K562 (cell line): ENCODE results near the gene MYL11.

Experiments used
- BMI1 ChIP-seq: fragments of 150-350 bp; IDR thresholded peaks from 2 replicates; pipeline ENCODE4 v1.6.1; 2014; ENCODE audit warnings: low read length
- CHD2 ChIP-seq: IDR thresholded peaks from 2 replicates; pipeline ENCODE4 v1.6.1; 2011; ENCODE audit warnings: low read depth, low read length
- CTCF ChIP-seq, 3 experiments: IDR thresholded peaks in 2 of 3; conservative IDR thresholded peaks in 1 of 3; 2 replicates each; pipeline ENCODE4 v1.5.1; 2011 to 2012; ENCODE audit warnings: low read length in 3 of 3, mild to moderate bottlenecking in 3 of 3, control low read depth in 2 of 3, improper control_type of control experiment in 1 of 3, inconsistent platforms in 1 of 3, low read depth in 1 of 3, mixed read lengths in 1 of 3, moderate library complexity in 1 of 3; ENCODE audit not compliant: insufficient read depth in 2 of 3
- ELK1 ChIP-seq: sonication (generic); formaldehyde crosslinking; IDR thresholded peaks from 2 replicates; pipeline ENCODE4 v1.8.1; 2022; ENCODE audit warnings: missing genetic modification reagents
- EZH2 ChIP-seq: IDR thresholded peaks from 2 replicates; pipeline ENCODE4 v1.6.1; 2012; ENCODE audit warnings: low read depth, mild to moderate bottlenecking, inconsistent platforms, low read length, borderline replicate concordance
- HNRNPUL1 ChIP-seq: fragments of 200-400 bp; formaldehyde crosslinking; IDR thresholded peaks from 2 replicates; pipeline ENCODE4 v1.6.1; 2017; ENCODE audit warnings: low read length
- KDM1A ChIP-seq, 2 experiments: fragments of 450-650 bp; IDR thresholded peaks; 2 replicates each; pipeline ENCODE4 v1.6.1; 2016; ENCODE audit warnings: mild to moderate bottlenecking in 2 of 2
- MAZ ChIP-seq, 2 experiments: fragments of 450-650 bp in 1 of 2; sonication (generic) in 1 of 2; formaldehyde crosslinking; IDR thresholded peaks in 1 of 2; conservative IDR thresholded peaks in 1 of 2; 2 replicates each; pipeline versions ENCODE4 v1.4.0 to v1.5.0; 2020; ENCODE audit warnings: mild to moderate bottlenecking in 1 of 2, missing genetic modification reagents in 1 of 2
- PTBP1 ChIP-seq: fragments of 200-400 bp; formaldehyde crosslinking; IDR thresholded peaks from 2 replicates; pipeline ENCODE4 v1.6.1; 2017; ENCODE audit warnings: low read depth, low read length
- RNF2 ChIP-seq: sonication (generic); IDR thresholded peaks from 2 replicates; pipeline ENCODE4 v1.6.1; 2016
- TCF7L2 ChIP-seq: fragments of 150-350 bp; IDR thresholded peaks from 2 replicates; pipeline ENCODE4 v1.6.1; 2016; ENCODE audit warnings: low read depth, mild to moderate bottlenecking, low read length, moderate library complexity
- ZBTB26 ChIP-seq: fragments of 450-650 bp; formaldehyde crosslinking; IDR thresholded peaks from 2 replicates; pipeline ENCODE4 v1.4.0; 2022; ENCODE audit warnings: missing genetic modification characterization
- ZNF24 ChIP-seq: fragments of 450-650 bp; IDR thresholded peaks from 2 replicates; pipeline ENCODE4 v1.6.1; 2016
- ZNF668 ChIP-seq: fragments of 250-450 bp; sonication (Bioruptor Pico); IDR thresholded peaks from 2 replicates; pipeline ENCODE4 v1.8.0; 2022; ENCODE audit warnings: mild to moderate bottlenecking, inconsistent platforms

GRCh38 chr16:30358990-30359870 is 15.4 kb upstream of the MYL11 start:
- TF ChIP-seq TCF7L2 (no peak), CTCF (IDR thresholded peaks at IDR 0.05 in 2 of 3, conservative IDR thresholded peaks at IDR 0.05 in 1 of 3; ENCODE audit: insufficient read depth in 2 of 3, low read depth in 1 of 3, low read length in 3 of 3) (no peak), RNF2 (no peak), KDM1A (IDR thresholded peaks at IDR 0.05) (no peak), BMI1 (no peak), ELK1 (no peak), CHD2 (no peak), ZNF24 (no peak), EZH2 (no peak), MAZ (CRISPR knock-in tag; conservative IDR thresholded peaks at IDR 0.05 in 1 of 2, IDR thresholded peaks at IDR 0.05 in 1 of 2) (no peak), ZNF668 (no peak), PTBP1 (no peak), ZBTB26 (no peak), HNRNPUL1 (no peak)
